KOPT-K1 (cell line): ENCODE measurements around the gene PAX8.

ENCODE experiments used
- H3K27ac ChIP-seq: fragments of 200-600 bp; sonication (generic); 2 replicates; pipeline ENCODE4 v1.5.1; 2016; ENCODE audit warnings: antibody characterized with exemption, mild to moderate bottlenecking, low read depth, low read length; ENCODE audit not compliant: poor library complexity, severe bottlenecking
- H3K36me3 ChIP-seq: fragments of 200-600 bp; sonication (generic); 2 replicates; pipeline ENCODE4 v1.5.1; 2017; ENCODE audit warnings: antibody characterized with exemption, mild to moderate bottlenecking, low read length, moderate library complexity; ENCODE audit not compliant: insufficient read depth
- H3K9me3 ChIP-seq: fragments of 200-600 bp; sonication (generic); 2 replicates; pipeline ENCODE4 v1.5.1; 2017; ENCODE audit warnings: antibody characterized with exemption, low read length, mild to moderate bottlenecking; ENCODE audit not compliant: insufficient read depth, poor library complexity, severe bottlenecking

The PAX8 gene

DNA sequence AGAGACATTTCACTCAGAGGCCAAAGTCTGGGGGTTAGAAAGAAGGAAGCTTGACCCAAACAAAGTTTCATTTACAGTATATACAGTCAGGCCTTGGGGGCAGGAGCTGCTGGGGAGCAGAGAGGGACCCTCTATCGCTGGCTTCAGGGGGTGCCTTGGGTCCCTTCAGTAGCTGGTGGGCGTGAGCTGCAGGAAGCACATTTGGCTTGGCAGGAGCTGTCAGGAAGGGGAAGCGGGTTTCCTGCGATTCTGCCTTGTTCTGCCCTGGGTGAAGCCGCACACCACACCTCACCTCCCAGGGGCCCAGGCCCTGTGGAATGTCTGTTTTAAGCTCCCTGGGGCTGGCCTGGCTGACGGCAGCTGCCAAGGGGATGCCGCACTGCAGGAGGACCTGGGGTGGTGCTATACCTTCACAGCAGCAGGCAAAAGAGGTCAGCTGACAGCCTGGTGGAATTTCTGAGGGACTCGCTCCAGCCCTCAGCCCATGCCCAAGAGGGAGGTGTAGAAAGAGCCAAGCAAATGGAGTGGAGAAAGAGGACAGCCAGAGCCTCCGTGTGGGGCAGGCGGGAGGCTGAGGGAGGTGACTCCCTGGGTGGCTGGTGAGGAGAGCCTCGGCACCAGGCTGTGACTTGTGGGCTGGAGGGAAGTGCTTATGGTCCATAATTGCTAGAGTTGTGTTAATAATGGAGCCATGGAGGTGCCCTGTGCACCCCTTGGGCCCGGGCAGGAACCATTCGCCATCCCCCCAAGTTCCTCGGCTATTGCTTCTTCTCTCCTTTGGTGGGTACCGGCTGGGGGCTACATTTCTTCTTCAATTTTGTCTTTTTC lies 61.1 kb downstream of the PAX8 start:
- Histone ChIP-seq H3K27ac (peak overlapping the region; percentile 32), H3K9me3 (no peaks in the 10 kb centered on the region), H3K36me3 (no peaks in the 10 kb centered on the region)

DNA sequence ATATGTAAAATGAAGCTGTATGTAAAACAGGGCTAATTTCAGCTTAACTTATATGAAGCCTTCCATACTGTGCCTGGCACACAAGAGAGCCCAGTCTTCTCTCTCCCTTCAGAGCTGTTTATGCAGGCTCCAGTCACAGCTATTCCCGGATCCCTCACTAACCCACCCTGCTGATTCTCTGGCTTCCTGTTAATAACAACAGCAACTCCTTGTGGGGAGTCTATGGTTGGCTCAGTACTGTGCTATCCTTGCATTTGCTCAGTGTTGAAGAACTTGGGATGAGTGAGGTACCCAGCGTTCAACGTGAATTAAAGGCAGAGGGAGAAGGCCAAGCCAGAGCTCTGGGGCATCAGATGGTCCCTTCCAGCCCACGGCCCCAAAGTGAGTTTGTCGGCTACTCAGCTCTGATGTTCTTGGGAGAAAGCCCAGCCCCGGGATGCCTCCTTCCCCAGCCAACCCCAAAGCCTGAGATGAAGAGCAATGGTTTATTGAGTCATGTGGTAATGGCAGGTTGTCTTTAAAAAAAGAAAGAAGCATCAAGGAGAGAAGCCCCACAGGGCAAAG lies 61.7 kb downstream of the PAX8 start:
- Histone ChIP-seq H3K9me3 (no peaks in the 10 kb centered on the region), H3K27ac (no peak overlapping the region), H3K36me3 (no peaks in the 10 kb centered on the region)

DNA sequence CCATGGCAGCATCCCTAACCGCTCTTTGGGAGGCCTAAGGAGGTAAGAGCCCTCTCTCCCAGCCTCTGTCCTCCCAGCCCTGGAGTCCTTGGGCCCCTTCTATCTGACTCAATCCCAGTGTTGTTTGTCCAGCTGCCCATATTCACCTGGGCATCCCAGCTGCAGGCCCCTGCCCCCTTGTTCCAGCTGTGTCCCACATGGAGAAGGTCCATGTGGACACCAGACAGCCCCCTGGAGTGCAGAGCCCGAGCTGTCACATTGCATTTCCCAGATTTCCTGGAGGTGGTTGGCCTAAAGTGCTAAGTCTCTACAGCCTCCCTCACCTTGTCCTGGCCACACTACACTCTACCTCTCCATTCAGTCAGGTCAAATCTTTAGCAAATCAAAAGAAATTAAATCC lies 62.4 kb downstream of the PAX8 start:
- no peaks in the 10 kb centered on the region for H3K9me3 ChIP-seq
- no peaks in the 10 kb centered on the region for H3K36me3 ChIP-seq
- no peak overlapping the region for H3K27ac ChIP-seq

DNA sequence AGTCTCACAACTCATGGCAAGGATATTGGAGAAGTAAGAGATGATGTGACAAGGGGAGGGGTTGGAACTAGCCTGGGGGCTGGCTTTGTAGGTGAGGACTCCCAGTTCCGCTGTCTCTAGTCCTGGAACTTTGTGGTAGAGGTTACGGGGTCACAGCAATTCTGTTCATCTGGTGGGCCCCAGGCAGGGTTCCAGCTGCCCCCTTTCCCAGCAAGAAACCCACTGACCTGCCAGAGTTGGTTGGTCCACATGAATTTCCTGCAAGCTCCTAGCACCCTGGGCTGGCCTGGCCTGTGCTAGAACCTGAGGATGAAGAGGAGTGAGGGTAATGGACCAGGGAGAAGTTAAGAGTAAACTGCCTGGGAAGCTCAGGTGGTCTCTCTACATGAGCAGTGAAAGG lies 63.7 kb downstream of the PAX8 start:
- H3K36me3 ChIP-seq: no peaks in the 10 kb centered on the region
- H3K9me3 ChIP-seq: no peaks in the 10 kb centered on the region
- no peak overlapping the region for H3K27ac ChIP-seq

DNA sequence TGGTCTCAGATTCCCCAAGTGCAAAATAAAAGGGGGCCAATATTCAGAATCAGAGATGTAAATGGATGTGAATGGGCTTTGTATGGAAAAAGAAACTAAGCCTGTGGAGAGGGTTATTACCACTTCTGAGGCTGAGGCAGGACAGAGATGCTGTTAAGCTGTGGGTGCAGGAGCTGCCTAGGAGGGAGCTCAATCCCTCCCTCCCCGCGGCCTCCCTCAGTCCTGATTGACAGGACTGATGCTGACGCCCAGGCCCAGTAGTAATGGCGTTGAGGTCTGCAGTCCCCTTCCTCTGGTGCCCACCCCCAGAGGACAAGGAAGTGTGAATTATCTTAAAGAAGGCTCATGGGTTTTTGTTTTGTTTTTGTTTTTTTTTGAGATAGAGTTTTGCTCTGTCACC lies 64.6 kb downstream of the PAX8 start:
- H3K9me3 ChIP-seq: no peaks in the 10 kb centered on the region
- no peaks in the 10 kb centered on the region for H3K36me3 ChIP-seq
- H3K27ac ChIP-seq: no peak overlapping the region

DNA sequence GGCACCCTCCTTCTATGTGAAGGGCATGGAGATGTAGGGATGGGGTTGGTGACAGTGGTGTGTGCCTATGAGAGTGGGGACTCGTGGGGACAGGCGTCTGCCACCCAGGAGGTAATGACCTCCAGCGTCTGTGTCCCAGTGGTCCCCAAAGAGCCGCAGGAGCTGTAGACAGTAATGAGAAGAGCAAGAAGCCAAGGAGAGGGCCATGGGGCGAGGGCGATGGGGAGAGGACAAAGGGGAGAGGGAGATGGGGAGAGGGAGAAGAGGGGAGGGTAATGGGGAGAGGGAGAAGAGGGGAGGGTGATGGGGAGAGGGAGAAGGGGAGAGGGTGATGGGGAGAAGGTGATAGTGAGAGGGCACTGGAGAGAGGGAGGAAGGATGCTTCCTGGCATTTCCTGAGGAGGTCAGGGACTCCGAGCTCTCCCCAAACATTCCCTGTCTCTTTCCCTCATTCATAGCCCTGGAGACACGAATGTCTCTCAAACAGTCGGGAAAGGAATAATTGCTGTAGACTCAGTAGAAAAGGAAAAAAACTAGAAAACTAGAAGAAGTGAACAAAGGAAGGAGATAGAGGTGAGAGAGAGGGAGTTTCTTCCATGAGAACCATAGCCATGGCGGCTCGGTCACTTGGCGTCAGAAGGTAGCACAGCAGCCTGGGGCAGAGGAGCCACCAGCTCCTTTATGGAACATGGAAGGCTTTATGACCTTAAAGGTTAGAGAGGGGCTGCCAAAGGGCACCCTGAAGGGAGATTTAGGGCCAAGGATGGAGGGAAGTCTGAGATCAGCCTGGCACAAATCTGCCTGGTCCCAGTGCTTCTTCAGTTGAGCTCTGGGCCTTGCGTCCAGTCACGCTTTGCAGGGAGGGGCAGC lies 65.4 kb downstream of the PAX8 start:
- Histone ChIP-seq H3K9me3 (no peaks in the 10 kb centered on the region), H3K27ac (no peak overlapping the region), H3K36me3 (no peaks in the 10 kb centered on the region)

DNA sequence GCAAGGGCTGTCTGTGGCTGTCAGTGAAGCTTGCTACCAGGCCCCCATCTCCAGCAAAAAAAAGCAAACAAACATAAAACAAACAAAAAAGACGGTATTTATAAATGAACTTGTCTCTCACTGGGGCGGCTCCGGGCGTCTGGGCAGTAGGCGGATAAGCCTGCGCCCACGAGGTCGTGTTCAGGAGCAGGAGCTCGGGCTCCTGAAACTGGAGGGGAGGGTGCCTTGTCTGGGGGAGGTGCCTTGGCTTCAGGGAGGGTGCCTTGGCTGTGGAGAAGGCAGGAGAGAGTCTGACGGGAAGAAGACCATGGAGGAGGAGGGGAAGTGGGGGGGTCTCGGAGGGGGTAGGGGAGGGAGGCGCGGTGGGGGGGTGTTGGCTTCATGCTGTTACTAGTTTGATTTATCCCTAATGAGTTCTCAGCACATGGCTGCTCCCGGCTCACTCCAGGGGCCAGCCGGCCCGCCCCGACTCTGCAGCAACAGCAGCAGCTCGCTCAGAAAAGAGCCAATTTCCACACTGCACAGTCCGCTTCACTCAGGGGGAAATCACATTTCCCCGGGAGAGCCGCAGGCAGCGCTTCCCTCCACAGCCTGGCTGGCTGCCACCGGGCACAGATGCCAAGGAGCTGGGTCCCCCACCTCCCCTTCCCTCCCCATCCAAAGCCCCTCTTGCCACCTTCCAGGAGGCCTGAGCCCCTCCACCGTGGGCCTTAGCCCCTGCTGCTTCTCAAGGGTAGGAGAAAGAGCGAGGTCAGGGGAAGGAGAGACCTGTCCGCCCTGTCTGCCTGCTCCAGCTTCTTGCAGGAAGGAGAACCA lies 66.3 kb downstream of the PAX8 start:
- Histone ChIP-seq H3K27ac (no peak overlapping the region), H3K36me3 (no peaks in the 10 kb centered on the region), H3K9me3 (no peaks in the 10 kb centered on the region)

DNA sequence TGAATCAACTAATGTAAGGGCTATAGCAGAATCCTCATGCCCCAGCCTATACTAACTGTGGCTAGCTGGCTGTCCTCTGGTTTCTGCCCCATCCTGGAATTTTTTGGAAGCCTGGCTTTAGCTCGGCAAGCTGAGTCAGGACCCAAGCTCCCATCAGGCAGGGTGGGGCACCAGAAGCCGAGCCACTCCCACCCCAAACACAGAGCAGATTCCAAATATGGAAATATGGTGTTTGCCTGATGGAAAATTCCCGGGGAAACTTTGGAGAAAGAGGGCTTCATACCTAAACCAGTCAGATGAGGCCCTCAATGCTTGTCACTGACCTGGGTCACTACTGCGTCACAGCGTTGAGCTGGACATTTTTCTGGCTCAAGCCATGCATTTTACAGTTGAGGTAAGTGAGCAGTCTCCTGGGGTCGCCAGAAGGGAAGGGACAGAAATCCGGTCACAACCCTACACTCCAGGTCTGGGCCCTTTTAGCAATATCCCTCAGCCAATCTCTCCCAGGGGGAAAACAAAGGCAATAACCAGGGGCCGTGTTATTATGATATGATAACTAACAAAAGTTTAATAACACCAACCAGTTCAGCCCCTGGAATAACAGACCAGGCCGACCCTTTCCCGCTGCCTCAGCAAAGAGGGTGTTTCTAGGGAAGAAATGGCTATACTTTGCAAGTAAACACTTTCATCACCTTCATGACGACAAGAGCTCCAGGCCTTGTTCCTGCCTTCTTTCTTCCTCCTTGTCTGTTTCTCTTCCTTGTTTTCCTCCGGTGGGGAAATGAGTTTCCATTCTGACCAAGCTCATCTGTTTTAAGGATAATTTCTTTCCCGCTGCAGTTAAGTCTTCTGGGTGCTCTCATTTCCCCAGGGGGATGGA lies 67.3 kb downstream of the PAX8 start:
- Histone ChIP-seq H3K9me3 (no peaks in the 10 kb centered on the region), H3K27ac (no peak overlapping the region), H3K36me3 (no peaks in the 10 kb centered on the region)

DNA sequence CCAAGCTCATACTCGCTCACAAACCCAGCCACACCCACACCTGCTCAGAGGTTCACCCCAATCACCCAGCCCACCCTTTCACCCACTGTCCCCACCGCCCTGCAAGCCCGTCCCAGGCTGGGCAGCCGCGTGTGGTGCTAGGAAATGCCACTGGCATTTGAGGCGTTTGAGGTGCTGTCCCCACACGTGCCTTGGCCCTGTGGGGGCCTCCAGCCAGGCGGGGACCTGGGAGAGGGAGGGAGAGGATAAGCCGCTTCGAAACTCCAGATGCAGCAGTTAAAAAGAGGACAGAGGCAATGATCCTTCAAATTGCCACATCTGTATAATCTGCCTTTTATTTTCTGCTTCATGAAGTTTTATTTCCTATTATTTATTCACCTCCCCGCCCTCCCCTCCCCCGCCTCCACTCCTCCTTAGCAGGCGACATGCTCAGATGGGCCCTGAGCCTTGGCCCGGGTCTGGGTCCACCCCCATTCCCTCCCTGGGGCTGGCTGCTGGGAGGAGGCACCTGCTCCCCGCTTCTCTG lies 69.0 kb downstream of the PAX8 start:
- Histone ChIP-seq H3K36me3 (no peaks in the 10 kb centered on the region), H3K9me3 (no peaks in the 10 kb centered on the region), H3K27ac (no peak overlapping the region)

DNA sequence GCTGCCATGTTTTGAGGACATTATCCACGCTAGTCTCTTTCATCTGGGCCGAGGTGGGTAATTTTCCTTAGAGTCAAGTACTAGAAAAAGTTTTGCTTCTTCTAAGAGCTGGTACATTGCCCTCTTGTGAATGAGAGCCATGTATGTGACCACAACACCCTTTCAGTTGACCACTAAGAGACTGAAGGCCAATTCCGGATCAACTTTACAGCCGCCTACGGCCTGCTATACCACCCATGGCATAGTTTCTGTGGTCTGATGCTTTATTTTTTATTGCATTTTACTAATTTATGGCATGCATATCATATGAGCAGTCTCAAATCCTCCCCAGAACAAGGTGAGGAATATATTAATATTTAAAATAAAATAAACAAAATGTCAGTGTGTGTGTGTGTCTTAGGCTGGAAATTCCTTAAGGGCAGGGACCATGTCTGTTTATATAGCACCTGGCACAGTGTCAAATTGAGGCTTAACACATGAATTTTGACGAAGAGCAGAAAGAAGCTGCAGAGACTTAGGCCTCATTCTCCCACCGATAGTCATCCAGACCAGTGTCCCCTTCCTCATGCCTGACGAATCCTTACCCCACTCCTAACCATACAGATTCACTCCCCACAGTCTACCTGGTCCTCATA lies 69.6 kb downstream of the PAX8 start:
- Histone ChIP-seq H3K27ac (no peak overlapping the region), H3K9me3 (no peaks in the 10 kb centered on the region)

DNA sequence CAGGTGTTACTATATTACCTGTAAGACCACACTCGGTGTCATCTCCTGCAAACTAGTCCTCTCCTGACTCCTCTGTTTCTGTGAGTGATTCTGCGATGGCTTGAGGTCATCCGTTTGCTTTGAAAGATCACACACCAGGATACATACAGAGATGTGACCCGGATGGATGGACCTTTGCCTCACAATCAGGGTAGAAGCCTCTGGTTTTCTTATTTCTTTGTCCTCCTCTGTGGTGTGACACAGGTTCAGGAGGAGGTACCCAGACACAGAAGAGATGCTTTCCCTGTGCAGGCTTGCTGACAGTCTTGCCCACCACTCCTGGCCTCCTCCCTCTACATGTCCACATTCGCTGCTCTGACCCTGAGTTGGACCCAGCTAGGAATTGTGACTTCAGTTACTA lies 70.3 kb downstream of the PAX8 start:
- no peaks in the 10 kb centered on the region for H3K9me3 ChIP-seq
- no peak overlapping the region for H3K27ac ChIP-seq
- H3K36me3 ChIP-seq: peaks cover 8% of the 10 kb centered on the region; the same call in 1 of the 2 replicates

More for the DNA sequence above, 69.6 kb downstream of the PAX8 start:
- H3K36me3 ChIP-seq: peaks cover 5% of the 10 kb centered on the region; the same call in 1 of the 2 replicates

DNA sequence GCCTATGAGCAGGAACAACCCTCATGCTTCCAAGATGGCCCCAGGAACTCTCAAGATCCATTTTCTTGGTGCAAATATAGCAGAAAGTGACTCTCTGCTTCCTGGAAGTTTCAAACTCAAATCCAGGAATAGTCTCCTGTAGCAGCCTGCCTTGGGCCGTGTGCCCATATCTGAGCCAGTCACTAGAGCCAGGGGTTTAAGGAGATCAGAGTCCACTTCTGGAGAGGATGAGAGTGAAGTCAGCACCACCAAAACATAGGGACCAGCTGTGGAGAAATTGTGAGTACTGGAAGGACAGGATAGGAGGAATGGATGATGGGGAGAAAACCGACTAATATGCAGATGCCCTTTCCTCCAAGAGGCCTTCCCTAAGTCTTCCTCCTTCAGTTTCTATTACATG lies 71.7 kb downstream of the PAX8 start:
- Histone ChIP-seq H3K36me3 (peaks cover 22% of the 10 kb centered on the region; the same call in 1 of the 2 replicates), H3K27ac (no peak overlapping the region), H3K9me3 (no peaks in the 10 kb centered on the region)

DNA sequence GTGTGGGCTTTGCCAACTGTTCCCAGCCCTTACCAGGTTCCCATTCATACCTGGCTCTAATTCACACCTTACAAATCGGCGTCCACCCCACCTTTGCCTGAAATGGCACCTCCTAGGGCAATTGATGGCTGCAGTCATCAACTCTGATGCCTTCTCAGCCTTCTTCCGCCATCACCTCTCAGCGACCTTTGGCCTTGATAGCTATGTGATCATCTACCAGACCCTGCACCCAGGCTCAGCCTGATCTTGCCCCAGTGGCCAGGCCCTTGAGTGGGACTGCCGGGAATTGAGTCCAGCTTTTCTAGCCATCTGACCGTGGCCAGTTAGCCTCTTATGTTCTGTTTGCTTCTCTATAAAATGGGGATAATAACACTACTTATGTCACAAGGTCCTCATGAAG lies 72.5 kb downstream of the PAX8 start:
- H3K27ac ChIP-seq: no peak overlapping the region
- no peaks in the 10 kb centered on the region for H3K9me3 ChIP-seq
- peaks cover 30% of the 10 kb centered on the region; the same call in 1 of the 2 replicates for H3K36me3 ChIP-seq
